ENCODE measurements around the gene PRXL2C.

The PRXL2C gene

GRCh38 chr9:96612105-96612965 is 42.8 kb downstream of the PRXL2C start:
- no peak for DNase-seq

- no peak for DNase-seq
Observed at GRCh38 chr9:96611302-96611701, 43.8 kb downstream of the PRXL2C start.

GRCh38 chr9:96609732-96610131 is 45.4 kb downstream of the PRXL2C start:
- no peak for DNase-seq

GRCh38 chr9:96607971-96608370 is 47.1 kb downstream of the PRXL2C start:
- DNase-seq, result no peak

- no peak for DNase-seq
Observed at GRCh38 chr9:96605328-96605727, 49.8 kb downstream of the PRXL2C start.

GRCh38 chr9:96604004-96604319 is 51.2 kb downstream of the PRXL2C start:
- DNase-seq, result no peak

DNA sequence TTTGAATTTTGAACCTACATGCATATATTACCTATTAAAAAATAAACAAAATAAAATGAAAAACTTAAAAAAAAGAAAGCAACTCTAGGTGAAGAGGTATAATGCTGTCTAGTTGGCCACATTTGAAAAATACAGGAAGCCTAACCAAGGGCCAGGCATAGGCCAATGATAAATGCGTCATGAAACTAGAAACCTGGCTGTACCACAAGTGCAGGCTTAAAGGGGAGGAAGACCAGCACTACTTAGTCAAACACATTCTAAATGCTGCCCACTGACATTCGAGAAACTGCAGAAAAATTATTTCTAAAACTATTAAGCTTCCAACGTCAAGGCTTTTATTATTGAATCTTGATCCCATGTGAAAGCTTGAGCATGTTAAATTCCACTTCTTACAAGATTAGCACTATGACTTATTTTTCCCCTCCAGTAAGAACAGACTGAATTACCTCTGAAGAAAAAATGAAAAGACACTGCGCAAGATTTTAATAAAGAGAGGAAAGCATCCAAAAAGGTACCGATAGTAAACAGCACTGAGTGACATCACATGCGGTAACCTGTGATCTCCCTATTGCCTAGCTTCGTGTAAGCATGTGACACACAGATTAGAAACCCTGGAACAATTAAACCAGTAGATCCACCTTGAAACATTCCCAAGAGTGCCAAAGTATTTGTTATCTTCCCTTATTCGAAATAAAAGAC is 51.7 kb downstream of the PRXL2C start:
- no peak for DNase-seq

DNA sequence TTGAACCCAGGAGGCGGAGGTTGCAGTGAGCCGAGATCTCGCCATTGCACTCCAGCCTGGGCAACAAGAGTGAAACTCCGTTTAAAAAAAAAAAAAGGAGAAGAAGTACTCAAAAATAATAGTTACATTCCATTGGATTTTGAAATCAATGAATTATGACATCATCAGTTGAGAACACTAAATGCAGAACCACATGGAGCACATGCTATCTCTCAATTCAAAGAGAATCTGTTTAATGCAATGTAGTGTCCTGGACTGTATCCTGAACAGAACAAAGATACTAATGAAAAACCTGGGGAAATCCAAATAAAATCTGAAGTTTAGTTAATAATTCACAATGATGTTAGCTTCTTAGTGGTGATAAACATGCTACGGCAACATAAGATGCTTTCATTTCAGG is 55.8 kb downstream of the PRXL2C start:
- no peak for DNase-seq

DNA sequence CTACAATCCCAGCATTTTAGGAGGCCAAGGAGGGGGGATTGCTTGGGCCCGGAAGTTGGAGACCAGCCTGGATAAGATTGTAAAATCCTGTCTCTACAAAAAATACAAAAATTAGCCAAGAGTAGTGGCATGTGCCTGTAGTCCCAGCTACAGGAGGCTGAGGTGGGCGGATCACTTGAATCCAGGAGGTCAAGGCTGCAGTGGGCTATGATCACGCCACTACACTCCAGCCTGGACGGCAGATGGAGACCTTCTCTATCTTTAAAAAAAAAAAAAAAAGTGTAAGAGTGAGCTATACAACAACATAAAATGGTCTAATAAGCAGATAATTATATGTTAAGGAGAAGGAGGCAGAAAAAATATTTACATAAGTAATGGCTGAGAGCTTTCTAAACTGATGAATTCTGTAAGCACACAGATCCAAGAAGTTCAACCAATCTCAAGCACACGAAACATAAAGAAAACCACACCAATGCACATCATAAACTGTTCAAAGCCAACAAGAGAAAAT is 58.5 kb downstream of the PRXL2C start:
- no peak for DNase-seq

Data from NCI-H510A (cell line).